GM12878 (cell line): ENCODE data around the gene VWA7. TPM values are rescaled to one million over a fixed set of nuclear protein-coding genes. Genes with fewer than 3 reads are reported as not detected.
A peak's percentile ranks its signal among the peaks of the same experiment; 100 is the strongest.

Source experiments
- CBX3 ChIP-seq: fragments of 200-600 bp; sonication (generic); IDR thresholded peaks from 2 replicates; pipeline ENCODE4 v1.6.1; 2016; ENCODE audit warnings: low read depth, borderline replicate concordance
- CEBPB ChIP-seq, 2 experiments: fragments of 150-350 bp in 1 of 2; IDR thresholded peaks; 2 replicates each; pipeline ENCODE4 v1.6.1; 2012 to 2014; ENCODE audit warnings: low read depth in 2 of 2, low read length in 2 of 2, borderline replicate concordance in 1 of 2, inconsistent platforms in 1 of 2
- CREB1 ChIP-seq: IDR thresholded peaks from 2 replicates; pipeline ENCODE4 v1.6.1; 2012; ENCODE audit warnings: low read depth, mild to moderate bottlenecking, inconsistent platforms
- E4F1 ChIP-seq: fragments of 450-650 bp; IDR thresholded peaks from 2 replicates; pipeline ENCODE4 v1.6.1; 2018; ENCODE audit warnings: borderline replicate concordance, mild to moderate bottlenecking; ENCODE audit not compliant: partially characterized antibody
- EZH2 ChIP-seq: IDR thresholded peaks from 2 replicates; pipeline ENCODE4 v1.6.1; 2012; ENCODE audit warnings: low read depth, mild to moderate bottlenecking, control low read depth, inconsistent platforms, low read length, borderline replicate concordance; ENCODE audit not compliant: control insufficient read depth
- HSF1 ChIP-seq: fragments of 150-350 bp; IDR thresholded peaks from 2 replicates; pipeline ENCODE4 v1.6.1; 2014; ENCODE audit warnings: mild to moderate bottlenecking, low read depth, low read length
- LARP7 ChIP-seq: fragments of 450-650 bp; IDR thresholded peaks from 2 replicates; pipeline ENCODE4 v1.6.1; 2017; ENCODE audit warnings: mild to moderate bottlenecking
- NFYA ChIP-seq: IDR thresholded peaks from 2 replicates; pipeline ENCODE4 v1.6.1; 2011; ENCODE audit warnings: low read depth, mild to moderate bottlenecking, low read length, improper control_type of control experiment, borderline replicate concordance
- NR2C2 ChIP-seq: IDR thresholded peaks from 2 replicates; pipeline ENCODE4 v1.6.1; 2011; ENCODE audit warnings: borderline replicate concordance, low read depth; ENCODE audit not compliant: control insufficient read depth, insufficient read length
- NRF1 ChIP-seq: conservative IDR thresholded peaks from 2 replicates; pipeline ENCODE4 v1.6.1; 2011; ENCODE audit warnings: mild to moderate bottlenecking, low read depth, low read length, improper control_type of control experiment
- RAD21 ChIP-seq: IDR thresholded peaks from 2 replicates; pipeline ENCODE4 v1.6.1; 2011; ENCODE audit warnings: mild to moderate bottlenecking, low read depth, low read length, moderate library complexity; ENCODE audit not compliant: insufficient read depth
- RBBP5 ChIP-seq: fragments of 200-600 bp; sonication (generic); conservative IDR thresholded peaks from 2 replicates; pipeline ENCODE4 v1.6.1; 2016
- STAT1 ChIP-seq: fragments of 450-650 bp; conservative IDR thresholded peaks from 2 replicates; pipeline ENCODE4 v1.6.1; 2014; ENCODE audit warnings: antibody characterized with exemption, mild to moderate bottlenecking
- SUZ12 ChIP-seq: fragments of 200-600 bp; sonication (generic); IDR thresholded peaks from one replicate; pipeline ENCODE4 v1.6.1; 2018; ENCODE audit warnings: antibody characterized with exemption, mild to moderate bottlenecking; ENCODE audit not compliant: unreplicated experiment
- TCF3 ChIP-seq: IDR thresholded peaks from 2 replicates; pipeline ENCODE4 v1.6.1; 2012; ENCODE audit warnings: low read depth, mild to moderate bottlenecking, low read length, borderline replicate concordance; ENCODE audit not compliant: insufficient read depth
- YY1 ChIP-seq: IDR thresholded peaks from 2 replicates; pipeline ENCODE4 v1.6.1; 2011; ENCODE audit warnings: low read depth, mild to moderate bottlenecking, low read length
- ZNF24 ChIP-seq: fragments of 450-650 bp; IDR thresholded peaks from 2 replicates; pipeline ENCODE4 v1.6.1; 2017; ENCODE audit warnings: antibody characterized with exemption, mild to moderate bottlenecking
- ZNF622 ChIP-seq: fragments of 450-650 bp; IDR thresholded peaks from 2 replicates; pipeline ENCODE4 v1.6.1; 2017; ENCODE audit warnings: mild to moderate bottlenecking, inconsistent platforms
- polyA plus RNA-seq, 11 experiments: library from polyadenylated mRNA; depleted of rRNA in 4 of 11; unstranded in 6 of 11; stranded (reverse) in 5 of 11; fragments of >200 nt; fragmentation: Nextera tagmentation in 4 of 11; fragmentation: Illumina TruSeq in 1 of 11; extraction: Ambion mirVana in 4 of 11; extraction: Trizol in 1 of 11; gene quantifications; 1 replicate in 1 of 11; 2 replicates in 10 of 11; pipeline versions ENCODE4 v1.2.1 to v1.2.3, GENCODE V29; 2011 to 2016; ENCODE audit warnings: inconsistent platforms in 2 of 11, missing spikeins in 2 of 11, low read depth in 1 of 11
- total RNA-seq, 4 experiments: library from RNA; depleted of rRNA in 3 of 4; stranded (reverse); fragments of >200 nt in 3 of 4; fragmentation: Illumina TruSeq in 1 of 4; extraction: Trizol in 1 of 4; gene quantifications; 2 replicates each; pipeline versions ENCODE4 v1.2.1 to v1.2.3, GENCODE V29; 2013 to 2021
- TF ChIP-seq, protein P1 (sequence below): IDR thresholded peaks from 2 replicates; pipeline ENCODE4 v1.6.1; 2012; ENCODE audit warnings: low read depth, low read length, improper control_type of control experiment
- TF ChIP-seq, protein P2 (sequence below): IDR thresholded peaks from 2 replicates; pipeline ENCODE4 v1.6.1; 2012; ENCODE audit warnings: low read depth, low read length, improper control_type of control experiment

The VWA7 gene
- total and polyA plus RNA-seq, 10 of the 15 experiments (the other 5 are each of a cell fraction or from before 2014, with no cell fraction given), result 0.11 to 3.1 (median 1.2) TPM; not detected in 1

DNA sequence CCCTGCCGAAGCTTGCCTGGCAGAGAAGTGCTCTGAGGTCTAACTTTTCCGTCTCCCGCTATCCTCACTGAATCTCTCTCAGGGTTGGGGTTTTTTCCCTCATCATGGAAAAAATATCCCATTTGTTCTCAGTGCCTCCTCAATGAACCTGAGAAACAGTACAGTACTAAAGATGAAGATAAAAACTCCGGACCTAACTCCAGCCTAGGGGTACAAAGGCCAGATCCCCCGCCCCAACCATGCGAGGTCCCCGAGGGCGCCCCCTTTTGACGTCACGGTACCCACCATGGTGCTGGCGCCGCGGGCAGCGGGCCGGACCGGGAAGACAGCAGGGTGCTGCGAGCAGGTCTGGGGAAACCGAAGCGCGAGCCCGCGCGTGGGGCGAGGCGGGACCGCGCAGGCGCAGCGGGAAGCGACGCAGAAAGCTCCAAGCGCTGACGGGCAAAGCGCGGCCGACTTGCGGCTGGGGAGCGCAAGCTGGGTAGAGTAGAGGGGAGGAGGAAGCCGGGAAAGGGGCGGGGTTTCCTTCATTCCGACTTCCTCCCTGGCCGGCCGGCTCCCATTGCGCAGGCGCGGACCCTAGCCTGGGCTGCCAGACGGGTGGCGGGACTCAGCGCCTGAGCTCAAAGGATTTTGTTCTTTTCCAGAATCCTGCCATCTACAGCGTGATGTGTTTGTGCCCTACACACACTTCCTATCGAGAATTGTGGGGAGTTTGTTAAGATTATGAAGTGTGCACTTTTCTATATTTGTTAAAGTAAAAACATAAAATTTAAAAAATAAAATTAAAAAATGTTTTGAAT, 29.5 kb upstream of the VWA7 start, which contains the start of gene LSM2 (continued):
- TF ChIP-seq NRF1, result peak; percentile 65
- TF ChIP-seq ZNF24, result no peak
- TF ChIP-seq CREB1, result peak; percentile 93
- TF ChIP-seq RAD21, result no peak
- peak; percentile 18 for TF ChIP-seq E4F1
- no peak for TF ChIP-seq NR2C2
- TF ChIP-seq, protein P1, sequence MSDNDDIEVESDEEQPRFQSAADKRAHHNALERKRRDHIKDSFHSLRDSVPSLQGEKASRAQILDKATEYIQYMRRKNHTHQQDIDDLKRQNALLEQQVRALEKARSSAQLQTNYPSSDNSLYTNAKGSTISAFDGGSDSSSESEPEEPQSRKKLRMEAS, result no peak
- TF ChIP-seq, protein P2, sequence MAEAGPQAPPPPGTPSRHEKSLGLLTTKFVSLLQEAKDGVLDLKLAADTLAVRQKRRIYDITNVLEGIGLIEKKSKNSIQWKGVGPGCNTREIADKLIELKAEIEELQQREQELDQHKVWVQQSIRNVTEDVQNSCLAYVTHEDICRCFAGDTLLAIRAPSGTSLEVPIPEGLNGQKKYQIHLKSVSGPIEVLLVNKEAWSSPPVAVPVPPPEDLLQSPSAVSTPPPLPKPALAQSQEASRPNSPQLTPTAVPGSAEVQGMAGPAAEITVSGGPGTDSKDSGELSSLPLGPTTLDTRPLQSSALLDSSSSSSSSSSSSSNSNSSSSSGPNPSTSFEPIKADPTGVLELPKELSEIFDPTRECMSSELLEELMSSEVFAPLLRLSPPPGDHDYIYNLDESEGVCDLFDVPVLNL, result no peak
- TF ChIP-seq NFYA, result no peak
- TF ChIP-seq EZH2, result no peak
- peak; percentile 54 for TF ChIP-seq LARP7
- peak; percentile 77 for TF ChIP-seq YY1
- no peak for TF ChIP-seq SUZ12
- no peak for TF ChIP-seq RBBP5
- no peak for TF ChIP-seq HSF1
- TF ChIP-seq CEBPB (IDR thresholded peaks at IDR 0.05; ENCODE audit: borderline replicate concordance in 1 of 2, low read depth in 2 of 2, low read length in 2 of 2), result no peak
- TF ChIP-seq ZNF622, result no peak
- no peak for TF ChIP-seq TCF3
- TF ChIP-seq STAT1, result 0 out of 2 replicates have a peak, but pooled peaks have one; percentile 81
- no peak for TF ChIP-seq CBX3
